Measurements from ENCODE around the gene MMEL1. TPM values are rescaled to one million over a fixed set of nuclear protein-coding genes. Genes with fewer than 3 reads are reported as not detected.

Gene MMEL1
- total and polyA plus RNA-seq, 2 donors from 2014 or later: 4.0 to 8.5 TPM

DNA sequence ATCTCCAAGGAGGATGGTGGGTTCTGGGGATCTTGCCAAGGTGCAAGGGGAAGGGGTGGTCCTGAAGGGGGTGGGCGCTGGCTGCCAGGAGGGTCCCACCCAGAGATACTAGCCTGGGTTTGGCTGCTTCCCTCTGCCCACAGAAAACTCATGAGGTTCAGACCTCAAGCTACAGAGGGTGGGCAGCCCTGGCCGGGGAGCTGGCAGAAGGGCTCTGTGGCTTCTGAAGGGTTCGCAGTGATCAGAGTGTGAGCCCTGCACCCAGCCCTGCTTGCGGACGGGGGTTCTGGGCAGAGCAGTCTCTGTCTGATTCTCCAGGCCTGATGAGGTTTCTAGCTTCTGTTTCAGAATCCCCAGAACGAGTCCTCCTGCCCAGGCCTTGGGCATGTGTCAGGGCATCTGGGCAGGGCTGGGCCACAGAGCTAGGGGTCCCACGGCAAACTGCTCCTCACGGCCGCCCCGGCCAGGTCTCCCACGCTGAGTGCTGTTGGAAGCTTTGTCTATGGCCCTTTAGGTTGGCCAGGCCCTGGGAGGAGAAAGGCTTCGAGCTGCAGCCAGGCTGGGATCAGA lies 635 bp upstream of the MMEL1 start:
- H3K36me3 ChIP-seq (ENCODE audit: control insufficient read depth in 2 of 3, insufficient read depth in 3 of 3, low read length in 3 of 3): no peaks in the 10 kb centered on the region
- intact Hi-C loops (cut with DNase I): no loop called here
- no peak for FAIRE-seq

GRCh38 chr1:2632051-2632430 lies 775 bp downstream of the MMEL1 start:
- intact Hi-C loops (cut with DNase I): no loop called here
- no peak for FAIRE-seq
- no peak for DNase-seq

More for the DNA sequence above, 635 bp upstream of the MMEL1 start:
- TF ChIP-seq, protein P1, sequence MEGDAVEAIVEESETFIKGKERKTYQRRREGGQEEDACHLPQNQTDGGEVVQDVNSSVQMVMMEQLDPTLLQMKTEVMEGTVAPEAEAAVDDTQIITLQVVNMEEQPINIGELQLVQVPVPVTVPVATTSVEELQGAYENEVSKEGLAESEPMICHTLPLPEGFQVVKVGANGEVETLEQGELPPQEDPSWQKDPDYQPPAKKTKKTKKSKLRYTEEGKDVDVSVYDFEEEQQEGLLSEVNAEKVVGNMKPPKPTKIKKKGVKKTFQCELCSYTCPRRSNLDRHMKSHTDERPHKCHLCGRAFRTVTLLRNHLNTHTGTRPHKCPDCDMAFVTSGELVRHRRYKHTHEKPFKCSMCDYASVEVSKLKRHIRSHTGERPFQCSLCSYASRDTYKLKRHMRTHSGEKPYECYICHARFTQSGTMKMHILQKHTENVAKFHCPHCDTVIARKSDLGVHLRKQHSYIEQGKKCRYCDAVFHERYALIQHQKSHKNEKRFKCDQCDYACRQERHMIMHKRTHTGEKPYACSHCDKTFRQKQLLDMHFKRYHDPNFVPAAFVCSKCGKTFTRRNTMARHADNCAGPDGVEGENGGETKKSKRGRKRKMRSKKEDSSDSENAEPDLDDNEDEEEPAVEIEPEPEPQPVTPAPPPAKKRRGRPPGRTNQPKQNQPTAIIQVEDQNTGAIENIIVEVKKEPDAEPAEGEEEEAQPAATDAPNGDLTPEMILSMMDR (IDR thresholded peaks at IDR 0.05; ENCODE audit: borderline replicate concordance, extremely low read depth, insufficient read depth): no peak
- no peak overlapping the region for H3K4me3 ChIP-seq (ENCODE audit: low read length in 3 of 3)
- peaks cover 8% of the 10 kb centered on the region for H3K27me3 ChIP-seq (ENCODE audit: control insufficient read depth, insufficient read depth, low read length)
- no peak overlapping the region for H3K9ac ChIP-seq (ENCODE audit: low read length in 3 of 3)
- H3K4me1 ChIP-seq (ENCODE audit: control insufficient read depth in 2 of 3, insufficient read depth in 2 of 3, low read depth in 1 of 3, low read length in 3 of 3): no peaks in the 10 kb centered on the region
- peaks cover 0 to 6% (median 3%) of the 10 kb centered on the region in 3 donors for H3K9me3 ChIP-seq (ENCODE audit: control insufficient read depth in 2 of 3, insufficient read depth in 1 of 3, low read length in 3 of 3)
- no peak for DNase-seq
- no peak overlapping the region for H3K27ac ChIP-seq (ENCODE audit: low read depth in 2 of 2, low read length in 2 of 2)

GRCh38 chr1:2631136-2632050 lies 1.4 kb downstream of the MMEL1 start:
- H3K4me3 ChIP-seq (ENCODE audit: low read length in 3 of 3): no peak overlapping the region
- peaks cover 13% of the 10 kb centered on the region for H3K27me3 ChIP-seq (ENCODE audit: control insufficient read depth, insufficient read depth, low read length)
- TF ChIP-seq, protein P1 (IDR thresholded peaks at IDR 0.05; ENCODE audit: borderline replicate concordance, extremely low read depth, insufficient read depth): no peak
- no peak overlapping the region for H3K9ac ChIP-seq (ENCODE audit: low read length in 3 of 3)
- H3K27ac ChIP-seq (ENCODE audit: low read depth in 2 of 2, low read length in 2 of 2): no peak overlapping the region
- H3K36me3 ChIP-seq (ENCODE audit: control insufficient read depth in 2 of 3, insufficient read depth in 3 of 3, low read length in 3 of 3): no peaks in the 10 kb centered on the region
- H3K9me3 ChIP-seq (ENCODE audit: control insufficient read depth in 2 of 3, insufficient read depth in 1 of 3, low read length in 3 of 3): peaks cover 0 to 3% (median 0%) of the 10 kb centered on the region in 3 donors
- no peaks in the 10 kb centered on the region for H3K4me1 ChIP-seq (ENCODE audit: control insufficient read depth in 2 of 3, insufficient read depth in 2 of 3, low read depth in 1 of 3, low read length in 3 of 3)
- intact Hi-C loops (cut with DNase I): no loop called here
- FAIRE-seq (no peak), DNase-seq (peak in 3 of 5 donors; percentile 16 to 52 (median 28))

More at GRCh38 chr1:2632051-2632430, 775 bp downstream of the MMEL1 start:
- TF ChIP-seq, protein P1 (IDR thresholded peaks at IDR 0.05; ENCODE audit: borderline replicate concordance, extremely low read depth, insufficient read depth): no peak
- H3K27me3 ChIP-seq (ENCODE audit: control insufficient read depth, insufficient read depth, low read length): peaks cover 9% of the 10 kb centered on the region
- H3K9me3 ChIP-seq (ENCODE audit: control insufficient read depth in 2 of 3, insufficient read depth in 1 of 3, low read length in 3 of 3): peaks cover 0 to 5% (median 3%) of the 10 kb centered on the region in 3 donors
- no peak overlapping the region for H3K4me3 ChIP-seq (ENCODE audit: low read length in 3 of 3)
- H3K36me3 ChIP-seq (ENCODE audit: control insufficient read depth in 2 of 3, insufficient read depth in 3 of 3, low read length in 3 of 3): no peaks in the 10 kb centered on the region
- H3K9ac ChIP-seq (ENCODE audit: low read length in 3 of 3): no peak overlapping the region
- H3K27ac ChIP-seq (ENCODE audit: low read depth in 2 of 2, low read length in 2 of 2): no peak overlapping the region
- H3K4me1 ChIP-seq (ENCODE audit: control insufficient read depth in 2 of 3, insufficient read depth in 2 of 3, low read depth in 1 of 3, low read length in 3 of 3): no peaks in the 10 kb centered on the region
